HG03520 (cell line): ENCODE data around the gene NLK.
"Not testable (repeated sequence)": the region's sequence is repeated elsewhere in the genome, so short reads cannot be mapped to it uniquely, and the experiment has no call there.

Experiments used
- ATAC-seq: cut with Tn5 transposase; IDR thresholded peaks from one replicate; pipeline ENCODE4 v1.9.1; 2021; ENCODE audit warnings: mild to moderate bottlenecking, moderate library complexity; ENCODE audit not compliant: unreplicated experiment

Gene NLK

DNA sequence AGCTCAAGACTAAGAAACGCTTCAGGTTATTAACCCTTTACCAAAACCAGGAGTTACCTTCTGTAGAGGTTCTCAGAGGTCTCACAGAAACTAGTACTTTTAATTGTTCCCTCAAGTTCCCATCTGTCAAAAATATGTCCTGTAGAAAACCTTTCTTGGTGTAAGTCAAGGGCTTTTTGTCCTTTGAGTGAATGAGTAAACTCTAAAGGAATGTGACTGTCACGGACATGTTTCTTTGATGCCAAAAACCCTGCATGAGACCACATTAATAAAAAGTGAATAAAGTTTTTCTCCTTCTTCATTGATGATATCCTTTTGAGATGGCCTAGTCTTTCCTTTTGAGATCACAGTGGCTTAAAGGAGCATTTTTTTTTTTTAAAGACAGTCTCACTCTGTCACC lies 102.9 kb downstream of the NLK start:
- no peak for ATAC-seq

DNA sequence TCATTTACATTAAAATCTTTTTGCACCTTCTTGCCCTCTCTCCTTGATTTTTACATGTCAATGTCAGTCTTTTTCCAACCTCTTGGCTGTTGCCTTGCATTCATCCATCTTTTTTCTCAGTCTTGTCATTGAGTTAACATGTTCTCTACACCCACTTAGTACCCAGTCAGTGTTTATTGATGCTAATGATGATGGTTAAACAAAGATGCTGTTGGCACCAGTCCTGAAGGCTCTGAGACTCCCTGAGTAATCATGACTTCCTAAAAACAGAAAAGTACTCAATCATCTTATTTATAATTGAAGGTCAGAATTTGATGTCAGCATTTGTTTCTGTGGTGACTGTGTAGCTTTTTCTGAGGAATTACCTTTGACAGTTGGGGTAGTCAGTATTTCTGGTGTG lies 104.5 kb downstream of the NLK start:
- no peak for ATAC-seq

DNA sequence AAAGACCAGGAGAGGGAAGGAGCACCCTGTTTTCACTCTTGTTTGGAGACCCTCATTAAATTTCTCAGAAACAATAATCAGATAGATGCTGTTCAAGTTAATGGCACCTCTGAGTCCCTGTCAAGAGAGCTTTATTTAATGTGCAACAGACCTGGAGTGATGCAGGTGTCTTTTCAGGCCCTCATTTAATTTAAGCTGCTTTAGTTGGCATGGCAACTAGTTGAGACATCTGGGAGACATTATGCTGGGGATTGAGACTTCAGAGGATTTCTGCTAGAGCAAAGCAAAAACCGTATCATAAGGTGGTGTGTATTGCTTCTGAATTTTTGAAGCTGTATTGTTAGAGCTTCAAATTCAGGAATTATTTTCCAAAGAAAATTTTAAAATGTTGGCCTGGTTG lies 108.5 kb downstream of the NLK start:
- no peak for ATAC-seq

- no peak for ATAC-seq
Measured at GRCh38 chr17:28154214-28154613, 111.7 kb downstream of the NLK start.

DNA sequence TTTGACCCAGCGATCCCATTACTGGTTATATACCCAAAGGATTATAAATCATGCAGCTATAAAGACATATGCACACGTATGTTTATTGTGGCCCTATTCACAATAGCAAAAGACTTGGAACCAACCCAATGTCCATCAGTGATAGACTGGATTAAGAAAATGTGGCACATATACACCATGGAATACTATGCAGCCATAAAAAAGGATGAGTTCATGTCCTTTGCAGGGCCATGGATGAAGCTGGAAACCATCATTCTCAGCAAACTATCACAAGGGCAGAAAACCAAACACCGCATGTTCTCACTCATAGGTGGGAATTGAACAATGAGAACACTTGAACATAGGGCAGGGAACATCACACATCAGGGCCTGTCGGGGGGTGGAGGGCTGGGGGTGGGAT lies 112.9 kb downstream of the NLK start:
- not testable (repeated sequence) for ATAC-seq

DNA sequence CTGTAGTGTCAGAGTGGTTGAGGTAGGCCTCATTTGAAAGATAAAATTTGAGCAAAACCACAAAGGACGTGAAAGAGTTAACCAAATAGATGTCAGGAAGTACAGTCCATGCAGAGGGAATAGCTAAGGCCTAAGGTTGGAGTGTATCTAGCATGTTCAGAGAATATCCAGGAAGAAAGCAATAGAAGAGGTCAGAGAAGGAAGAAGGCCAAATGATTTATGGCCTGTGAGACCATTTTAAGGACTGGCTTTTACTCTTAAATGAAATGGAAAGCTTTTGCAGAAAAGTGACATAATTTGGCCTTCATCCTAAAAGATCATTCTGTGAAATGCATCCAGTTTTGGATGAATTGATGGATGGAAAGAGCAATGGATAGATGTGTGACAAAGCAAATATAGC lies 116.5 kb downstream of the NLK start:
- ATAC-seq: no peak

DNA sequence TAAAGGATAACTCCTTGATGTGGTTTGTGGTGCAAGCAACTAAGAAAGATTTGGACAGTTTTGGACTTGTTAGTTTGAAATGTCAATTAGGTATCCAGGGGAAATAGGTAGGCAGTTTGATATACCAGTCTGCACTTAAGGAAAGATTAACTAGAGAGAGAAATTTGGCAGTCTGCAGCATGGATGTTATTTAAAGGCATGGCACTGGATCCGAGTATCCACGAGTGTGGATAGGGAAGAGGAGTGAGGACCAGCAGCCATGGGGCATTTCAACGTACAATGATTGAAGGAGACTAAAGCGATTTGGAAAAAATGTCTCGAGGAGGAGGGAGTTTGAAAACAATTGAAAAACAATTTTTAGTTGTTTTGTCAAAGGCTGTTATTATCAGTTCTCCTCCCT lies 117.4 kb downstream of the NLK start:
- ATAC-seq: no peak

GRCh38 chr17:28160610-28161009 lies 118.1 kb downstream of the NLK start:
- no peak for ATAC-seq

DNA sequence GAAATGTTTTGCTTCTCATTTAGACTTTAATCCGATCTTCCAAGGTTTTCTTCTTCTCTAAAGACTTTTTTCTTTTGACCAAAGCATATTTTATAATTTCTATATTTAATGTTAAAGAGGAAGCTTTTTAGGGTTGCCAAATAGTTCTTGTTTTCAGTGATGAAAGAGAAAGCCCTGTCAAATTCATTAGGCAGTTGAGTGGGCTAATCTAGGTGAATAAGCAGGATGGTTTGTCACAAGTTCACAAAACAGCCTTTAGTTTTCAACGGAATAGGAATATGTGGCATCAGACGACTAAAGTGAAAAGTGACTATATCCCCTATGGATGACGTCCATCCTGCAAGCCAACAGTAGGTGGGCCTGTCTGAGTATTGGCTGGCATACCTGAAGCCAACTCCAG lies 118.8 kb downstream of the NLK start:
- ATAC-seq: no peak

- ATAC-seq: no peak
Measured at GRCh38 chr17:28166478-28166877, 124.0 kb downstream of the NLK start.

DNA sequence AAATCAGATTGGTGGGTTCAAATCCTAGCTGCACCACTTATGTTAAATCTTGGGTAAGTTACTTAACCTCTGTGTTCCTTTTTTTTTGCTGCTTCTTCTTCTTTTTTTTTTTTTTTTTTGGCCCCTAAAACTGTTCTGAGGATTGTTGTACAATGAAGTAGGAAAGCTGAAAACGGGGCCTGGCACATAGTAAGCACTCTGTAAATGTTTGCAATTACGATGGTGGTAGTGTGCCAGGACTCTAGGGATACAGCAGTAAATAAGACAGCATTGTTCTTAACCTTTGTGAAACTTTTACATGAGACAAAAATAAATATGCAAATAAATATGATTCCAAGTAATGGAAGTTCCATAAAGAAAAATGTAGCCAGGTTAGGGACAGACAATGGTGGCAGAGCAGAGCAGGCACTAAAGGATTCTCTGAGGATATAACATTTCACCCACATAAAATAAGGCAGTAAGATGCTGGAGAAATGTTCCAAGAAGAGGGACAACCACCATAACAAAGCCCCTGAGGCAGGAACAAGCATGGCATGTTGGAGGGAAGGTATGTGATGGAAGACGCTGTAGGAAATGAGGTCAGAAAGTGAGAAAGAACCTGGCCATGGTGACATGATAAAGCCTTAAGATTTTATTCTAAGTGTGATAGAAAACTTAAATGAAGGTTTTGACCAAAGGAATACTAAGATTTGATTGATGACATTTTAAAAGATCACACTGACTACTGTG lies 127.3 kb downstream of the NLK start:
- ATAC-seq: no peak

GRCh38 chr17:28170771-28171170 lies 128.3 kb downstream of the NLK start:
- ATAC-seq: no peak

- no peak for ATAC-seq
Measured at GRCh38 chr17:28173031-28173561, 130.6 kb downstream of the NLK start.

DNA sequence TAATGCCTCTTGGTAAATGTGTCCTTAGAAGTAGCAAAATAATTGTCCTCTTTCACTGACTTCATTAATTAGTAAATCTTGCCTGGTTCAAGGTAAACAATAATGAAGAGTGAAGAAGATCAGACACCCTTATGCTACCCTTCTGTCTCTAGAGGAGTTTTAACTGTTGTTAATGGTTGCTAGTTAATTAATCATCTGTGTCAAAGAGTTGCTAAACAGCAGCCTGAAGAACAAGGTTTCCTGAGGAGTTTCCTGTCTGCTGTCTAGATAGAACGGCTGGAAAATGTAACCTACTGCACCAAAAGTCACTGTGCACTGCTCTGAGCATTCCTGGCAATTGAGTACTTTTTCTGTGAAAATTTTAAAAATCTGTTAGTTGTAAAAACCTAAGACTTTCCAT lies 131.3 kb downstream of the NLK start:
- ATAC-seq: no peak

- no peak for ATAC-seq
Measured at GRCh38 chr17:28174352-28175046, 132.0 kb downstream of the NLK start.

GRCh38 chr17:28177351-28177750 lies 134.9 kb downstream of the NLK start:
- no peak for ATAC-seq

- no peak for ATAC-seq
Measured at GRCh38 chr17:28178800-28179199, 136.3 kb downstream of the NLK start.

DNA sequence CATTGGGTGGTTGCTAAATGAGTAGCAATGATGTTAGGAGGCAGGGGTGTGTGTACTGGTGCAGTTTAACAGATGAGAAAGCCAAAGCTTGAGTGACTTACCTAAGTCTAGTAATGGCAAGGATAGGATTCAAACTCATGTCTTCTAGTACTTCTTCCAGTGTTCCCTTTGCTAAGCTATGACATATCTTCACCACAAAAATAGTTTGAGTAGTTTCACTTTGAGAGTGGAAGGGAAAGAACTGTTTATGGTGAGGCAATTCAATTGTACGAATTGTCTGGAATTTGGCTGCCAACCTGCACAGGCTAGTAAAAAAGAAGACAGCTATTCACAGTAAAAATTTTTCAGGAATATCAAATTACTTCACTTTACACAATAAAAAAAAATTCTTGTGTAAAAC lies 138.0 kb downstream of the NLK start:
- no peak for ATAC-seq

DNA sequence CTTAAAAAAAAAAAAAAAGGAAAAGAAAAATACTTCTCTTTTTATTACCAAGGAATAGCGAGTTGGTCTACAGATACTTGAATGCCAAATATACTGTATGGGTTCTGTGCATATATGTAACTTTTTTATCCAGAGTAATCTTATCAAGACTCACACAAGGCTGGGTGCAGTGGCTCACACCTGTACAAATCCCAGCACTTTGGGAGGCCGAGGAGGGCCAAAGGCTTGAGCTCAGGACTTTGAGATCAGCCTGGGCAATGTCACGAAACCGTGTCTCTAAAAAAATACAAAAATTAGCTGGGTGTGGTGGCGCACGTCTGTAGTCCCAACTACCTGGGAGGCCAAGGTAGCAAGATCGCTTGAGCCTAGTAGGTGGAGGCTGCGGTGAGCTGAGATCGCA lies 139.1 kb downstream of the NLK start:
- no peak for ATAC-seq

DNA sequence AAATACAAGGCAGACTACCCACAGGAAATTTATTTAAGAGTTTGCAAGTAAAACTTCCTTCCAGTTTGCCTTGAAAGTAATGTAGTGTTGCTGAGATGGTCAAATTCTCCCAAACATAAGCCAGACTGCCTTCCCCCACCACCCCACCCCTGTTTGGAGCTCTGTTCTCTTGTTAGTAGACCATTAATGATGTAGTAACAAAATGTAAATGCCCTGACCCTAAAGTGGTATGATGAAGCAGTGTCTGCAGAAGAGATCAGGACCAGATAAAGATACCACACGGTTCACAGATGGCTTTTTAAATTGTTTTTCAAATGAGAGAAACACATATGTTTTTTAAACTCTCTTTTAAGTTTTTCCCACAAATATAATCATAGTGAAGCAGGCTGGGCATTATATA lies 140.1 kb downstream of the NLK start:
- no peak for ATAC-seq

DNA sequence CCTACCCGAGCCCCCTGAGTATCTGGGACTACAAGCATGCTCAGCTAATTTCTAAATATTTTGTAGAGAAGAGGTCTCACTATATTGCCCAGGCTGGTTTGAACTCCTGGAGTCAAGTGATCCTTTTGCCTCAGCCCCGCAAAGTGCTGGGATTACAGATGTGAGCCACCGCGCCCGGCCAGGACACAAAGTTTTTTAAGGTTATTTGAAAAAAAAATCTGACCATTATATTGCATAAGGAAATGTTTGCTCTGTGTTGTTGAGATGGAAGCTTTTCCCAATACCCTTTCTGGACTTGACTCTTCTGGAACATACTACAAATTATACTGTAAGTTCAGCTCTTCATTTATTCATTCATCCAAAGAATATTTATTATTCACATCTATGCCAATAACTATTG lies 143.2 kb downstream of the NLK start:
- ATAC-seq: no peak

DNA sequence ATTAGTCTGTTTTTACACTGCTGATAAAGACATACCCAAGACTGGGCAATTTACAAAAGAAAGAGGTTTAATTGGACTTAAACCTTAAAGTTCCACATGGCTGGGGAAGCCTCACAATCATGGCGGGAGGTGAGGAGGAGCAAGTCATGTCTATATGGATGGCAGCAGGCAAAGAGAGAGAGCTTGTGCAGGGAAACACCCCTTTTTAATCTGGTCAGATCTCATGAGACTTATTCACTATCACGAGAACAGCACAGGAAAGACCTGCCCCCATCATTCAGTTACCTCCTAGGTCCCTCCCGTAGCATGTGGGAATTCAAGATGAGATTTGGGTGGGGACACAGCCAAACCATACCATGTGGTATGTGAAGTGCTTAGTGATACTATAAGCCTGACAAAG lies 144.0 kb downstream of the NLK start:
- ATAC-seq: not testable (repeated sequence)
